Sigmoid colon (tissue), 7 donors: ENCODE results near the gene DENND1B. TPM values are rescaled to one million over a fixed set of nuclear protein-coding genes. Genes with fewer than 3 reads are reported as not detected.

Experiments used
- DNase-seq: peaks from one replicate; pipeline ENCODE4 v3.0.0-alpha.2; 2019
- H3K27ac ChIP-seq, 4 donors: fragments of 200-600 bp; sonication (generic); one replicate each; pipeline ENCODE4 v1.5.1; 2016 to 2019; ENCODE audit warnings: mild to moderate bottlenecking in 1 of 4
- H3K27me3 ChIP-seq, 3 donors: fragments of 200-600 bp; sonication (generic); one replicate each; pipeline ENCODE4 v1.5.1; 2019; ENCODE audit warnings: mild to moderate bottlenecking in 1 of 3
- H3K36me3 ChIP-seq, 4 donors: fragments of 200-600 bp; sonication (generic); one replicate each; pipeline ENCODE4 v1.5.1; 2016 to 2019
- H3K4me1 ChIP-seq, 4 donors: fragments of 200-600 bp; sonication (generic); one replicate each; pipeline ENCODE4 v1.5.1; 2017 to 2019
- H3K4me3 ChIP-seq, 4 donors: fragments of 200-600 bp; sonication (generic); one replicate each; pipeline ENCODE4 v1.5.1; 2017 to 2019; ENCODE audit warnings: mild to moderate bottlenecking in 2 of 4, moderate library complexity in 1 of 4
- H3K9me3 ChIP-seq, 4 donors: fragments of 200-600 bp in 3 of 4; sonication (generic) in 3 of 4; one replicate each; pipeline versions ENCODE4 v1.5.1 to v1.6.1; 2013 to 2019
- EP300 ChIP-seq, 4 donors: sonication (generic); formaldehyde crosslinking; IDR thresholded peaks; one replicate each; pipeline ENCODE4 v1.6.1; 2017; ENCODE audit warnings: antibody characterized with exemption in 4 of 4
- POLR2A ChIP-seq, 2 donors: fragments of 450-650 bp; IDR thresholded peaks; one replicate each; pipeline ENCODE4 v1.6.1; 2016; ENCODE audit warnings: antibody characterized with exemption in 2 of 2, mild to moderate bottlenecking in 2 of 2, moderate library complexity in 2 of 2
- POLR2AphosphoS5 ChIP-seq, 4 donors: sonication (generic); formaldehyde crosslinking; IDR thresholded peaks; one replicate each; pipeline ENCODE4 v1.6.1; 2017; ENCODE audit warnings: antibody characterized with exemption in 4 of 4
- WGBS, 2 donors: extraction: QIAGEN DNeasy Blood & Tissue Kit; methylation state at CpG; one replicate each; pipeline ENCODE4 v1.1.7; 2013; 5-methylcytosine and 5-hydroxymethylcytosine counted together
- intact Hi-C: fragments of 100-400 bp; cut with DNase I; formaldehyde crosslinking; loops from one replicate; pipeline ENCODE4 v1.15.1; 2023
- polyA plus RNA-seq, 3 donors: library from polyadenylated mRNA; stranded (reverse); fragments of 200-250 nt; gene quantifications; one replicate each; pipeline ENCODE4 v1.2.3, GENCODE V29; 2013
- total RNA-seq, 4 donors: library from RNA; depleted of rRNA; stranded (reverse); fragments of >200 nt; gene quantifications; one replicate each; pipeline ENCODE4 v1.1.0, GENCODE V29; 2016
- TF ChIP-seq, protein P1 (sequence below), 4 experiments: fragments of 450-650 bp in 3 of 4; fragments of 200-600 bp in 1 of 4; IDR thresholded peaks; one replicate each; pipeline ENCODE4 v1.5.1; 2016 to 2019; ENCODE audit warnings: antibody characterized with exemption in 4 of 4, mild to moderate bottlenecking in 3 of 4, moderate library complexity in 2 of 4
- donor health status: healthy with polysubstance abuse.
- donor health status: Bipolar disorder and iron deficiency.
- donor health status: healthy.

DENND1B gene
- total and polyA plus RNA-seq, 7 donors: 6.6 to 16.8 (median 9.5) TPM

DNA sequence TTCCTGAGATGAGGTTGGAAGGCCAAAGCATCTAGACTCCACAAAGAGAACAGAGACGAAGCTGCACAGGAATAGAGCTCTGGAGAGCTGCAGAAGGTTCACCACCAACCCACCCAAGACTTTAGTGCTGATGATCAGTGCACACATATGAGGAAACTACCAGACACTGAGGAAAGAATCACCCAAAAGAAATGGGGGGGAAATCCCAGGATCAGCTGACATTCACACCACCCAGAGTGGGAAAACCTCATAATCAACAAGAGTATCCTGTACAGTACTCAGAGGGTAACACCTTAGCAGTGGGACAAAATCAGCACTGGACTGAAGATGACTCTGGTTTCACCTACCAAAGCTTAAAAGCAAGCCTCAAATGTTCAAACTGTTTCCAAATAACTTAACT, 36.4 kb downstream of the DENND1B start:
- intact Hi-C loops: no loop called here
- Histone ChIP-seq H3K36me3 (no peaks in the 10 kb centered on the region), H3K9me3 (no peaks in the 10 kb centered on the region), H3K27ac (no peak overlapping the region), H3K4me3 (no peak overlapping the region), H3K4me1 (peaks cover 0 to 18% (median 0%) of the 10 kb centered on the region in 4 donors), H3K27me3 (no peaks in the 10 kb centered on the region)
- TF ChIP-seq, protein P1, sequence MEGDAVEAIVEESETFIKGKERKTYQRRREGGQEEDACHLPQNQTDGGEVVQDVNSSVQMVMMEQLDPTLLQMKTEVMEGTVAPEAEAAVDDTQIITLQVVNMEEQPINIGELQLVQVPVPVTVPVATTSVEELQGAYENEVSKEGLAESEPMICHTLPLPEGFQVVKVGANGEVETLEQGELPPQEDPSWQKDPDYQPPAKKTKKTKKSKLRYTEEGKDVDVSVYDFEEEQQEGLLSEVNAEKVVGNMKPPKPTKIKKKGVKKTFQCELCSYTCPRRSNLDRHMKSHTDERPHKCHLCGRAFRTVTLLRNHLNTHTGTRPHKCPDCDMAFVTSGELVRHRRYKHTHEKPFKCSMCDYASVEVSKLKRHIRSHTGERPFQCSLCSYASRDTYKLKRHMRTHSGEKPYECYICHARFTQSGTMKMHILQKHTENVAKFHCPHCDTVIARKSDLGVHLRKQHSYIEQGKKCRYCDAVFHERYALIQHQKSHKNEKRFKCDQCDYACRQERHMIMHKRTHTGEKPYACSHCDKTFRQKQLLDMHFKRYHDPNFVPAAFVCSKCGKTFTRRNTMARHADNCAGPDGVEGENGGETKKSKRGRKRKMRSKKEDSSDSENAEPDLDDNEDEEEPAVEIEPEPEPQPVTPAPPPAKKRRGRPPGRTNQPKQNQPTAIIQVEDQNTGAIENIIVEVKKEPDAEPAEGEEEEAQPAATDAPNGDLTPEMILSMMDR (IDR thresholded peaks at IDR 0.05): no peak
- no peak for TF ChIP-seq POLR2AphosphoS5 (IDR thresholded peaks at IDR 0.05)
- no peak for TF ChIP-seq EP300 (IDR thresholded peaks at IDR 0.05)
- TF ChIP-seq POLR2A (IDR thresholded peaks at IDR 0.05): no peak
- 50 to 54% methylated on average over 1 of the region's 1 CpG for WGBS, 2 donors
- DNase-seq: no peak

DNA sequence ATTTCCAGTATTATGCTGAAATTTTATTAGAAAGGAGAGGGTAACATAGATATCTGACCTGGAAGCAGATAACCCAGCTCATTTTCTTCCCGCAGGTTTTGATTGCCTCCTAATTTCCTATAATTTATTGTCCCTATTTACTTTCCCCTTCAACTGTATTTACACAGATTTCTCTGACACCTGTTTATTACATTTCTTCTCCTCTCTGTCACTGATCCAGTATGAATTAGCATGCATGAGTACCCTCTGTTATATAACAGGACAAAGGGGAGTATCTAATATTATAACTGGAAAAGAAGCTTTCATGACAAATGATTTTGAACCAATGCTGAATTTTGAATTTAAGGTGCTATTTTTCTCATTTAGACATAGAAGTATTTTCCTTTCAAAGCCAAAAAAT, 37.4 kb downstream of the DENND1B start:
- intact Hi-C loops: no loop called here
- 16 to 66% methylated on average over 1 of the region's 1 CpG for WGBS, 2 donors
- no peaks in the 10 kb centered on the region for H3K27me3 ChIP-seq
- DNase-seq: no peak
- no peaks in the 10 kb centered on the region for H3K36me3 ChIP-seq
- no peak overlapping the region for H3K4me3 ChIP-seq
- H3K27ac ChIP-seq: no peak overlapping the region
- H3K9me3 ChIP-seq: no peaks in the 10 kb centered on the region
- no peak for TF ChIP-seq EP300 (IDR thresholded peaks at IDR 0.05)
- TF ChIP-seq POLR2AphosphoS5 (IDR thresholded peaks at IDR 0.05): no peak
- H3K4me1 ChIP-seq: peaks cover 0 to 18% (median 0%) of the 10 kb centered on the region in 4 donors

DNA sequence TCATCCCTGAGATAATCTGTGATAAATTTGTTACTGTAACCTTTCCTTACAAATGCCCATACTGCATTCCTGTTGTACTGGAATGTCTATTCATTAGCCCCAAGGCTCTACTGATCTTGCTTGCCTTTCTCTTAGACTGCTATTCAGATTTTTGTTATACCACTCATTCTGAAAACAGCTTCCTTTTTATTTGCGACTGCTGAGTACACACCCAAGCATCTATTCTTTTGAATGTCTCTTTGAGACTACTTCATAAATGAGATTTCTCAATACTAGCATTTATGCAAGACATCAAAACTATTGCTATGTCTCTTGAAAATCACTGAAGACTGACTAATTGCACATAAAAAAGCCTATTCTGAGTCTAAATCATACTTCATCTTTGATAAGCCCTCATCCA, 38.6 kb downstream of the DENND1B start:
- Histone ChIP-seq H3K27ac (no peak overlapping the region), H3K36me3 (no peaks in the 10 kb centered on the region), H3K4me1 (peaks cover 0 to 18% (median 0%) of the 10 kb centered on the region in 4 donors), H3K4me3 (no peak overlapping the region), H3K27me3 (no peaks in the 10 kb centered on the region), H3K9me3 (no peaks in the 10 kb centered on the region)
- intact Hi-C loops: no loop called here
- DNase-seq: no peak
- TF ChIP-seq POLR2A (IDR thresholded peaks at IDR 0.05) (no peak), POLR2AphosphoS5 (IDR thresholded peaks at IDR 0.05) (no peak), EP300 (IDR thresholded peaks at IDR 0.05) (no peak)
- TF ChIP-seq, protein P1 (IDR thresholded peaks at IDR 0.05): no peak
- 51 to 72% methylated on average over 1 of the region's 1 CpG for WGBS, 2 donors

DNA sequence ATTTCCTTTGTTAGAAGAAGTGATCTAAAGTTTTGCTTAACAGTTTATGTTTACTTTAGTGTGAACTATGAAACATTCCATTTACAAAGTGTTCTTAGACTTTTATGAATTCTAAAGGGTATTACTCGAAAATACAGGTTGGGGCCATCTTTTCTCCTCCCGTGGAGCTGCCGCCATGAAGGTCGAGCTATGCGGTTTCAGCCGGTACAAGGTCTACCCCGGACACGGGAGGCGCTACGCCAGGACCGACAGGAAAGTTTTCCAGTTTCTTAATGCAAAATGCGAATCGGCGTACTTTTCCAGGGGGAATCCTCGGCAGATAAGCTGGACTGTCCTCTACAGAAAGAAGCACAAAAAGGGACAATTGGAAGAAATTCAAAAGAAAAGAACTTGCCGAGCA, 39.8 kb downstream of the DENND1B start:
- Histone ChIP-seq H3K4me3 (no peak overlapping the region), H3K27ac (no peak overlapping the region), H3K9me3 (no peaks in the 10 kb centered on the region), H3K36me3 (no peaks in the 10 kb centered on the region), H3K4me1 (peaks cover 0 to 17% (median 0%) of the 10 kb centered on the region in 4 donors), H3K27me3 (no peaks in the 10 kb centered on the region)
- intact Hi-C loops: no loop called here
- DNase-seq: no peak
- WGBS, 2 donors: 97 to 98% methylated on average over 16 of the region's 16 CpGs
- TF ChIP-seq POLR2AphosphoS5 (IDR thresholded peaks at IDR 0.05): no peak
- TF ChIP-seq POLR2A (IDR thresholded peaks at IDR 0.05): no peak
- TF ChIP-seq, protein P1 (IDR thresholded peaks at IDR 0.05): no peak
- no peak for TF ChIP-seq EP300 (IDR thresholded peaks at IDR 0.05)

DNA sequence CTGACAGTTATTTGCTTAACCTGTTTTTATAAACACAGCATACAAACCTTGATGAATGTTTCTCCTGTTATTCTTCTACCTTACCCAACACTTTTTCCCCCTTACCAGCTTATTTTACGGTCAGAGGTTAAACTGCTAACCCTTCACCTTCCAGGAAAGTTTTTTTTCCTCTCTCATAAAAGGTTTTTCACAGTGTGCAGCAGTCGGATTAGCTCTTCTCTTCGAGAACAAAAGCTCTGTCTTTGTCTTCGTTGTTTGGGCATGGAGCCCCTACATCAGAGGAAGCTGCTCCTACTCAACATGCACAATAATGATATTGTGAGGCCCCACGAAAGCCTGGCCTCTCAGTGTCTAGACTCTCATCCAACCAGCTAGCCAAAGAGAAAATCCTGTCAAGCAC, 42.0 kb downstream of the DENND1B start:
- no peak for DNase-seq
- intact Hi-C loops: no loop called here
- Histone ChIP-seq H3K9me3 (no peaks in the 10 kb centered on the region), H3K27ac (no peak overlapping the region), H3K4me1 (peaks cover 0 to 9% (median 0%) of the 10 kb centered on the region in 4 donors), H3K36me3 (no peaks in the 10 kb centered on the region), H3K4me3 (no peak overlapping the region), H3K27me3 (no peaks in the 10 kb centered on the region)
- 83 to 91% methylated on average over 5 of the region's 5 CpGs for WGBS, 2 donors
- no peak for TF ChIP-seq POLR2A (IDR thresholded peaks at IDR 0.05)
- TF ChIP-seq, protein P1 (IDR thresholded peaks at IDR 0.05): no peak
